Upper lobe of left lung (tissue), 6 donors: ENCODE results near the gene IFT43. TPM values are rescaled to one million over a fixed set of nuclear protein-coding genes. Genes with fewer than 3 reads are reported as not detected.

Experiments used
- ATAC-seq, 2 donors: fragments of 200-7000 bp; cut with Tn5 transposase; one replicate each; pipeline ENCODE4 v1.9.1; 2022; ENCODE audit warnings: mild to moderate bottlenecking in 2 of 2, moderate library complexity in 2 of 2; ENCODE audit not compliant: low FRiP score in 2 of 2
- DNase-seq, 2 donors: peaks; one replicate each; pipeline ENCODE4 v3.0.0-alpha.2; 2019 to 2020
- H3K27ac ChIP-seq, 4 donors: fragments of 200-600 bp; sonication (generic); one replicate each; pipeline ENCODE4 v1.5.1; 2016 to 2019
- H3K27me3 ChIP-seq, 4 donors: fragments of 200-600 bp; sonication (generic); one replicate each; pipeline ENCODE4 v1.5.1; 2017 to 2019
- H3K36me3 ChIP-seq, 4 donors: fragments of 200-600 bp; sonication (generic); one replicate each; pipeline ENCODE4 v1.5.1; 2016 to 2019
- H3K4me1 ChIP-seq, 4 donors: fragments of 200-600 bp; sonication (generic); one replicate each; pipeline ENCODE4 v1.5.1; 2018 to 2019
- H3K4me3 ChIP-seq, 4 donors: fragments of 200-600 bp; sonication (generic); one replicate each; pipeline ENCODE4 v1.5.1; 2017 to 2019; ENCODE audit warnings: mild to moderate bottlenecking in 2 of 4, moderate library complexity in 1 of 4
- H3K9me3 ChIP-seq, 4 donors: fragments of 200-600 bp; sonication (generic); one replicate each; pipeline ENCODE4 v1.5.1; 2018 to 2019
- EP300 ChIP-seq, 4 donors: sonication (generic); formaldehyde crosslinking; IDR thresholded peaks; one replicate each; pipeline ENCODE4 v1.5.1; 2017; ENCODE audit warnings: antibody characterized with exemption in 4 of 4, control low read depth in 2 of 4
- POLR2A ChIP-seq, 4 donors: fragments of 450-650 bp; IDR thresholded peaks; one replicate each; pipeline ENCODE4 v1.5.1; 2016 to 2017; ENCODE audit warnings: antibody characterized with exemption in 4 of 4, mild to moderate bottlenecking in 2 of 4
- POLR2AphosphoS5 ChIP-seq, 2 donors: sonication (generic); formaldehyde crosslinking; IDR thresholded peaks; one replicate each; pipeline ENCODE4 v1.5.1; 2017; ENCODE audit warnings: antibody characterized with exemption in 2 of 2
- WGBS, 2 donors: methylation state at CpG; one replicate each; pipeline ENCODE4 v1.1.5; 2017 to 2018; 5-methylcytosine and 5-hydroxymethylcytosine counted together
- total RNA-seq, 6 donors: library from RNA; depleted of rRNA in 4 of 6; stranded (reverse); fragments of >200 nt in 4 of 6; gene quantifications; one replicate each; pipeline versions ENCODE4 v1.1.0 to v1.2.1, GENCODE V29; 2016 to 2021
- TF ChIP-seq, protein P1 (sequence below), 6 experiments: fragments of 450-650 bp in 4 of 6; fragments of 200-600 bp in 2 of 6; sonication (generic) in 2 of 6; IDR thresholded peaks; one replicate each; pipeline ENCODE4 v1.5.1; 2016 to 2019; ENCODE audit warnings: antibody characterized with exemption in 6 of 6
- donor health status: DM: no; HTN: no; CAD: no; lungs with moderate emphysema.
- donor health status: DM: no; HTN: yes; CAD: no; lungs with severe emphysema.

The IFT43 gene
- total RNA-seq, 6 donors from 2014 or later = 16.0 to 44.4 (median 34.9) TPM

DNA sequence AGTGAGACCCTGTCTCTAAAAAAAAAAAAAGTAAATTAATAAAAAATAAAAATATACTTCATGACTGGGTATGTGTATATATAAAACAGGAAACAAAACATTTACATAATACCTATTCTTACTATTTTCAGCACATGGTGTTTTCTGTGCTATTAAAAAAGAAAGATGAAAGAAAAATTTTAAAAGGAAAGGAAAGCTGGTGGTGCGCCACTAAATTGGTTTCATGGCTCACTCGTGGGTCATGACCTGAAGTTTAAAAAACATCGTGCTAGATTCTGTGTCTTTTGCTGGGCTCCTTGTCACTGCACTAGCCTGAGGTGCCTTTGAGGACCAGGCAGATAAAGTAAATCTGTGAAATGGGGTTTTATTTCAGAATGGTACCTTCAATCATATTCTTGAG lies 69.8 kb downstream of the IFT43 start:
- Histone ChIP-seq H3K27ac (no peak overlapping the region), H3K9me3 (no peaks in the 10 kb centered on the region), H3K4me1 (no peaks in the 10 kb centered on the region), H3K27me3 (no peaks in the 10 kb centered on the region), H3K4me3 (no peak overlapping the region), H3K36me3 (peaks cover 0 to 16% (median 3%) of the 10 kb centered on the region in 4 donors)
- DNase-seq (no peak), ATAC-seq (no peak)
- no peak for TF ChIP-seq POLR2AphosphoS5 (IDR thresholded peaks at IDR 0.05)
- TF ChIP-seq, protein P1, sequence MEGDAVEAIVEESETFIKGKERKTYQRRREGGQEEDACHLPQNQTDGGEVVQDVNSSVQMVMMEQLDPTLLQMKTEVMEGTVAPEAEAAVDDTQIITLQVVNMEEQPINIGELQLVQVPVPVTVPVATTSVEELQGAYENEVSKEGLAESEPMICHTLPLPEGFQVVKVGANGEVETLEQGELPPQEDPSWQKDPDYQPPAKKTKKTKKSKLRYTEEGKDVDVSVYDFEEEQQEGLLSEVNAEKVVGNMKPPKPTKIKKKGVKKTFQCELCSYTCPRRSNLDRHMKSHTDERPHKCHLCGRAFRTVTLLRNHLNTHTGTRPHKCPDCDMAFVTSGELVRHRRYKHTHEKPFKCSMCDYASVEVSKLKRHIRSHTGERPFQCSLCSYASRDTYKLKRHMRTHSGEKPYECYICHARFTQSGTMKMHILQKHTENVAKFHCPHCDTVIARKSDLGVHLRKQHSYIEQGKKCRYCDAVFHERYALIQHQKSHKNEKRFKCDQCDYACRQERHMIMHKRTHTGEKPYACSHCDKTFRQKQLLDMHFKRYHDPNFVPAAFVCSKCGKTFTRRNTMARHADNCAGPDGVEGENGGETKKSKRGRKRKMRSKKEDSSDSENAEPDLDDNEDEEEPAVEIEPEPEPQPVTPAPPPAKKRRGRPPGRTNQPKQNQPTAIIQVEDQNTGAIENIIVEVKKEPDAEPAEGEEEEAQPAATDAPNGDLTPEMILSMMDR (IDR thresholded peaks at IDR 0.05) = no peak
- no peak for TF ChIP-seq EP300 (IDR thresholded peaks at IDR 0.05)
- TF ChIP-seq POLR2A (IDR thresholded peaks at IDR 0.05) = no peak
- WGBS, 2 donors = 36 to 47% methylated on average over 3 of the region's 3 CpGs

DNA sequence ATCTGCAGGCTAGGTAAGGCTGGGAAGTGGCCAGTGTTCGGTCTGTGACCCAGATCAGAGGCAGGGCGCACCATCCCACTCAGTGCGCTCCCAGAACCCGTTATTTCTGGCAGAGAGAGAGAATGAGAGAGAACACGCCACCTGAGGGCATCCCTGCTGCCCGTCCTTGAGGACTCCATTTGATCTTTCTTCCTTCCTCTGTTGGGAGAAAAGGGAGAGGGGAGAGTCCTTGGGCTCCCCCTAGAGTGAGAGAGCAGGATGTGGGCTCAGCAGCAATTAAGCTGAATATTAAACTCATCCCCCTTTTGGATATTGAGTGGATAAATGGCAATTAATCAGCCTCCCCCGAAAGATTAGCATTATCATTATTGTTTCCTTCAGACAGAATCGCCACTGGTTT lies 70.6 kb downstream of the IFT43 start:
- no peak overlapping the region for H3K27ac ChIP-seq
- peaks cover 0 to 22% (median 3%) of the 10 kb centered on the region in 4 donors for H3K36me3 ChIP-seq
- no peak overlapping the region for H3K4me3 ChIP-seq
- TF ChIP-seq, protein P1 (IDR thresholded peaks at IDR 0.05) = no peak
- no peak for TF ChIP-seq EP300 (IDR thresholded peaks at IDR 0.05)
- no peak for TF ChIP-seq POLR2AphosphoS5 (IDR thresholded peaks at IDR 0.05)
- no peak for TF ChIP-seq POLR2A (IDR thresholded peaks at IDR 0.05)
- 92 to 93% methylated on average over 8 of the region's 8 CpGs for WGBS, 2 donors
- no peak for DNase-seq
- no peaks in the 10 kb centered on the region for H3K9me3 ChIP-seq
- H3K4me1 ChIP-seq = no peaks in the 10 kb centered on the region
- no peaks in the 10 kb centered on the region for H3K27me3 ChIP-seq
- peak in 1 of 2 donors; percentile 51 for ATAC-seq

DNA sequence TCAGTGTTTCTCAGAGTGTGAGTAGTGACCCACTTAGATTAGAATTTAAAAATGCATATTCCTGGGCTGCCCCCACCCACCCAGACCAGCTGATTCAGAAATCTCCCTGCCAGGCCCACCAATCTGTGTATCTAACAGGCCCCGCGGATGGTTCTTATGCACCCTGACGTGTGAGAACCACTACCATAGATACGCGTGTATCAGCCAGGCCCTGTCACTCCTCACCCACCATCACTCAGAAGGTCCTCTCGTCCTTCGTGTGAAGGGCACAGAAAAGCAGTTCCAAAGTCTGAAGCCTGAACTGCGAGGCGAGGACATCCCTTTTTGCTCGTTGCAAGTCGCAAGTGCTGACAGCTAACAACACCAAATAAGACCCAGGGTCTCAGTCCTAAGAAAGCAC lies 72.4 kb downstream of the IFT43 start:
- Histone ChIP-seq H3K36me3 (peaks cover 0 to 26% (median 3%) of the 10 kb centered on the region in 4 donors), H3K27me3 (no peaks in the 10 kb centered on the region), H3K9me3 (no peaks in the 10 kb centered on the region), H3K4me3 (no peak overlapping the region), H3K4me1 (no peaks in the 10 kb centered on the region), H3K27ac (no peak overlapping the region)
- DNase-seq (no peak), ATAC-seq (no peak)
- TF ChIP-seq POLR2A (IDR thresholded peaks at IDR 0.05) (no peak), POLR2AphosphoS5 (IDR thresholded peaks at IDR 0.05) (no peak), EP300 (IDR thresholded peaks at IDR 0.05) (no peak)
- TF ChIP-seq, protein P1 (IDR thresholded peaks at IDR 0.05) = no peak
- 94 to 95% methylated on average over 11 of the region's 11 CpGs for WGBS, 2 donors

DNA sequence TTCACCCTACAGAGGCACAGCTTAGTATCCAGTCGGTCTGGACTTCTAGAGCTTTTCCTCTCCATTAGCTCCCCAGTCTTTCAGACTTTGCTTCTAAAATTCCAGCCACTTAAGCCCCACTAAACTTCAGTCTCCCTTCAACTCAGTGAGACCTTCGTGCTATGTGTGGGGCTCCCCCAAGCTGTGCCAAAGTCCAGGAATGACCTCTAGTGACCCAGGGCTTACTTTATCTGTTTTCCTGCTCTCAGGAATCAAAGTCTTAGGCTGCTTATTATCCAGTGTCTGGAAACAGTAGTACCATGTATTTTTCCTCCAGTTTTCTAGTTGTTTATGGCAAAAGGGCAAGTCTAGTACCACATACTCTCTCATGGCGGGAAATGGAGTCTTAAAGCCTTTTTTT lies 77.8 kb downstream of the IFT43 start:
- H3K4me1 ChIP-seq = no peaks in the 10 kb centered on the region
- 88 to 93% methylated on average over 3 of the region's 3 CpGs for WGBS, 2 donors
- peaks cover 0 to 45% (median 11%) of the 10 kb centered on the region in 4 donors for H3K36me3 ChIP-seq
- TF ChIP-seq EP300 (IDR thresholded peaks at IDR 0.05) (no peak), POLR2AphosphoS5 (IDR thresholded peaks at IDR 0.05) (no peak), POLR2A (IDR thresholded peaks at IDR 0.05) (no peak)
- TF ChIP-seq, protein P1 (IDR thresholded peaks at IDR 0.05) = no peak
- H3K27me3 ChIP-seq = no peaks in the 10 kb centered on the region
- H3K4me3 ChIP-seq = no peak overlapping the region
- ATAC-seq (no peak), DNase-seq (no peak)
- no peaks in the 10 kb centered on the region for H3K9me3 ChIP-seq
- no peak overlapping the region for H3K27ac ChIP-seq

DNA sequence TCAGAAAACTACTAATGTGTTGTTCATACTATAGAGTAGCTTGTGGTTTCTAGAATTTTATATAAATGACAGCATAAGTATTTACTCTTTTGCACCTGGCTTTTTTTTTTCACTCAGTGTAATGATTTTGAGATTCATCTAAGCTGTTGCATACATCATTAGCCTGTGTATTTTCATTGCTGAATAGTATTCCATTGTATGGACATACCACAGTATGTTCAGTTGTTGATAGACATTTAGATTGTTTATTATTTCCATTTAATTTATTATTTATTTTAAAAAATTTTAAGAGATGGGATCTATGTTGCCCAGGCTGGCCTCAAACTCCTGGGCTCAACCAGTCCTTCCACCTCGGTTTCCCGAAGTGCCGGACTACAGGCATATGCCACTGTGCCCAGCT lies 80.0 kb downstream of the IFT43 start:
- Histone ChIP-seq H3K36me3 (peaks cover 0 to 27% (median 7%) of the 10 kb centered on the region in 4 donors), H3K27ac (no peak overlapping the region), H3K9me3 (no peaks in the 10 kb centered on the region), H3K4me3 (no peak overlapping the region), H3K4me1 (no peaks in the 10 kb centered on the region), H3K27me3 (no peaks in the 10 kb centered on the region)
- DNase-seq (no peak), ATAC-seq (no peak)
- WGBS, 2 donors = 98 to 99% methylated on average over 3 of the region's 3 CpGs
- TF ChIP-seq, protein P1 (IDR thresholded peaks at IDR 0.05) = no peak
- no peak for TF ChIP-seq EP300 (IDR thresholded peaks at IDR 0.05)
- no peak for TF ChIP-seq POLR2AphosphoS5 (IDR thresholded peaks at IDR 0.05)
- no peak for TF ChIP-seq POLR2A (IDR thresholded peaks at IDR 0.05)
